HCEC 1CT (cell line): Measurements from ENCODE around the gene STOX2.
"Not testable (repeated sequence)": the region's sequence is repeated elsewhere in the genome, so short reads cannot be mapped to it uniquely, and the experiment has no call there.

ENCODE experiments used
- DNase-seq: peaks from one replicate; pipeline ENCODE4 v3.0.0-alpha.2; 2017

STOX2 gene

DNA sequence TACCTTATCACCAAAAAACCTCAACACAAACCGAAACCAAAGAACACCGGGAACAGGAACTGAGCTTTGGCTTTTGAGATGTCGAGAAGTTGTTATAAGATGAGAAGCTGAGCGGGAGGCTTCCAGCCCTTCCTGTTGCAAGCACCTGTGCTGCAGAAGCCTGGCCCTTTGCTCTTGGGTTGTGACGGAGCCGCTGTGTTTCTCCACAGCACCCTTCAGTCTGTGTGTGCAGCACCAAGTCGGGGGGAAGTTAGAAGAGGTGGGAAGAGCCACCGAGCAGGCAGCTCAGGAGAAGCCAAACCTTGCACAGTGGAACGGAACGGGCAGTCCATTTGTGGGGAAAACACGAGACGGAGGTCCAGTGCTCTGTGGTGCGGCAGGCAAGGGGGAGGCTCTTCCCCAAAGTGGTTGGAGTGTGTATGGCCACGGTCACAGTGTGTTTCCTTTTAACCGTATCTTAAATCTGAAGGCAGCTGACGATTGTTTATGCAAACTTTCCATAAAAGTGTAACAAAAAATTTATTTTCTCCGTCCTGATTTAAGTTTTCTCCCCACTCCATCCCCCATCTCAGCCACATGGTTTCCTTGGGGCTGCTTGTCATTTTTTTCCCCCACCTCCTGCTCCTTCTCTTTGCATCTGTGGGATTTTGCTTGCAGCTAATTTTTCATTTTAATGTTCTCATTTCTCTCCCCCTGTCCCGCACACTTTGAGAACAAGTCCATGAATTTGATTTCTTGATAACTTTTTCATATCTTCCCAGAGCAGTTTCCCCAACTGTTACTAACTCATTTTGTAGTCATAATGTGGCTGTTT, 123.7 kb downstream of the STOX2 start:
- no peak for DNase-seq

DNA sequence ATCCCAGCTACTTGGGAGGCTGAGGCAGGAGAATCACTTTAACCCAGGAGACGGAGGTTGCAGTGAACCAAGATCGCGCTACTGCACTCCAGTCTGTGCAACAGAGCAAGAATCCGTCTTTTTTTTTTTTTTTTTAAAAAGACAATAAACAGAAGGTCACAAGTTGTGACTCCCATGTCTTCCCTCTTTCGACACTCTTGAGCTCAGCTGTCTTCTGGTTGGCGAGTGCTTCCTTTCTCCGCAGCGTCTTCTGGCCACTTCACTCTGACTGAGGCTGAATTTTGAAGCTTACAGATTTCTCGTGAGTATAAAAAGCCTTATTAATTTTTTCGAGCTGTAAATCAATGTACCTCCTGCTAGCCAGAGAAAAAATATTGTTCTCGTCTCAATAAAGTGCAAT, 124.9 kb downstream of the STOX2 start:
- DNase-seq, result no peak

DNA sequence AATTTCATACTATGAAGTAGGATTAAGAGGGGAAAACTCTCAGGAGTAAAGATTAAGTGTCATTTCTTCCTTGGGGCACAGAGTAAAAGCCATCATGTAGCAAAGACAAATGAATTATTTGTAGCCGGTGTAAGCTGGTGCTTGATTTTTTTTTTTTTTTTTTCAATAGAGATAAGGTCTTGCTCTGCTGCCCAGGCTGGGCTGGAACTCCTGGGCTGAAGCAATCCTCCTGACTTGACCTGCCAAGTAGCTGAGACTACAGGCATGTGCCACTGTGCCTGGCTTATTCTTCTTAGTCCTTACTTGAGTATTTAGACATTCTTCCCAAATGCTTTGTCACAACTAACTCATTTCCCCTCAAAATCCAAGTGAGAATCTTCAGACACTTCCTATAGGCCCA, 125.7 kb downstream of the STOX2 start:
- no peak for DNase-seq

- no peak for DNase-seq
Measured at GRCh38 chr4:184032091-184032490, 127.0 kb downstream of the STOX2 start.

DNA sequence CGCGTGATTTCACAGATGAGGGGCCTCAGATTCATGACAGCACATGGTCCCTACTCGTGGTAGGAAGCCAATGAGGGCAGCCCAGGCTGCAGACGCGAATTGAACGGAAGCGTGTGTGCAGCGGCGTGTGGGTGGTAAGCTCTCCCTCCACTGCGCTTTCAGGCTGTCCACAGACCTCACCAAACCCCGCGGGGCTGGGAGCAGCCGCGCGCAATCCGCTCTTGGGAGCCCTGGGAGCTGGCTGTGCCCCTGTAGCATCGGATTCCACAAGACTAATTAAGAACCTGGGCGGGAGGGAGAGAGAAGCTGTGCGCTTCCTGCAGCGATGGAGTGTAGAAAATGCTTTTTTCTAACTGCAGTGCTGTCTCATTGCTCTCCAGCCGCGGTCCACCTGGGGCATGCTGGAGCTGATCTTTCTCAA, 134.9 kb downstream of the STOX2 start:
- no peak for DNase-seq

- DNase-seq, result no peak
Measured at GRCh38 chr4:184041156-184041555, 136.0 kb downstream of the STOX2 start.

- DNase-seq, result no peak
Measured at GRCh38 chr4:184046148-184046547, 141.0 kb downstream of the STOX2 start.

DNA sequence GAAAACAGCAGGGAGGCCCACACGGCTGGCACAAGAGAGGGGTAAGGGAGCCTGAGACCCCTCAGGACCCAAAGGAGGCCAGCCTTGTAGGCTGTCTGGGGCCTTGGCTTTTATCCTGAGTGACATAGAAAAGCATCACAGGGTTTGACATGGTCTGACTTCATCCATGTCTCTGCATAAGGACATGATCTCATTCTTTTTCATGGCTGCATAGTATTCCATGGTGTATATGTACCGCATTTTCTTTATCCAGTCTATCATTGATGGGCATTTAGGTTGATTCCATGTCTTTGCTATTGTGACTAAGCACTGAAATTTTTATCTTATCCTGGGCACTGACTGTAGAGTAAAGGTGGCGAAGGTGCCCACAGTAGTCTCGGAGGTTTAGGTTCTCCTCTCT, 146.2 kb downstream of the STOX2 start:
- not testable (repeated sequence) for DNase-seq

DNA sequence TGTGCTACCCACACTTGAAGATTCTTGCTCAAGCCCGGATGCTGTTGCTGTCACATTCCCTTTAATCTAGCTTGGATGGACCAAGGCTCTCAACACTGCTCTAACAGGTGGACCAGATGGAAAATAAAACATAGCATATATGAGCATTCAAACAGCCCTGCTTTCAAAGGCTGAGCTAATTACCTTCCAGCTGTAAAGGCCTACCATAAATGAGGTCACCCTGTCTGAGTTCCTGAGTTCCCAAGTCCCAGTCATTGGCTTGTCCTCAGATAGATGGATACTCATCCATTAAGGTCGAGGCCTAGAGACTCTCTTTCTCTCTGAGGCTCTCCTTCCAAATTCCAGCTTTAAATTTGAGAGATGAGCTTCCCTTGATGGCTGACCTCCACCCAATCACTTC, 147.5 kb downstream of the STOX2 start:
- no peak for DNase-seq

GRCh38 chr4:184053434-184053833, 148.3 kb downstream of the STOX2 start:
- DNase-seq, result no peak

GRCh38 chr4:184056877-184057276, 151.8 kb downstream of the STOX2 start:
- no peak for DNase-seq

GRCh38 chr4:184058026-184058425, 152.9 kb downstream of the STOX2 start:
- DNase-seq, result no peak

GRCh38 chr4:184059099-184059498, 154.0 kb downstream of the STOX2 start:
- DNase-seq, result no peak

DNA sequence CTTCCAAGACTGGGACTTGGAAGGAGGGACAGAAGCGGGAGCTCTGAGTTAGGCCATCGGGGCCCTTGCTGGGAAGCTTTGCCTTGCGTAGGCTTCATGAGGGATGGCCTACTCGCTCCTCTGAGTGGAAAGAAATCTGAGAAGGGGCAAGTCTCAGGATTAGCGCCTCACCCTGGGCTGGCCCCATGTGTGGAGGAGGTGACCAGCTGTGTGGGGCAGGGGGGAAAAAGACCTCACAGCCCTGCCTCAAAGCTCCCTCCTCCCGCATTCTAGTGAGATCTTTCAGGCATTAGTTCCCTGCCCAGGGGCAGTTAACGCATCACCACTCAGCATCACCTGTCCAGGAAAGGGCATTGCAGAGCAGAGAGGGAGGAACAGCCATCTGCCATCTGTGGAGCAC, 156.5 kb downstream of the STOX2 start:
- DNase-seq, result no peak

DNA sequence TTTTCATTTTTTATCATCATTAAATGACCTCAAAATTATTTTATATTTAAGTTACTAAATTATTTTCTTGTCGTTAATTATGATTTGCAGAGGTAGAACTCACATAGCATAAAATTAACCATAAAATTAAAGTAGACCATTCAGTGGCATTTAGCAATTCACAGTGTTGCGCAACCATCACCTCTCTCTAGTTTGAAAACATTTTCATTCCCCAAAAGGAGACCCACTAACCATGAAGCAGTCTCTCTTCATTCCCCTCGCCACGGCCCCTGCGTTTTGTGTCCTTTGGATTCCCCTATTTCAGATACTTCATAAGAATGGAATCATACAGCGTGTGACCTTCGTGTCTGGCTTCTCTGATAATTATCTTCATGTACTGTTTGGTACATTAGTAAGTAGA, 157.7 kb downstream of the STOX2 start:
- DNase-seq, result no peak

DNA sequence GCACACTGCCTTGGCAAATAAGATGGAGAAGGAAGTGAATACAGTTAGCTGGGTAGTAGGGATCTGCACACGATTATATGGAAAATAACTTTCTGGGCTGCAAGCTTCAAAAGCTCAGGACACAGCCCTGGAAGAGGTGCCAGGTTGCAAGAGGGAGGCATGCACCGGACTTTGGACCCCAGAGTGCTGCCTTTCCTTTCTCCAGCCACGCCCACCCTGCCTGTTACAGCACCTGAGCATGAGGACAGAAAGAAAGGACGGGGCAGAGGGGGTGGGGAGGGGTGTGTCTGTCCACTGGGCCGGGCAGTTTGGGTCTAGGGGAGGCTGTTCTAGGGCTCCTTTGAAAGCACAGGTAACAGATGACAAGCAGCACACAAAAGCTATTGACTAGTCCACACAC, 159.8 kb downstream of the STOX2 start:
- no peak for DNase-seq

- DNase-seq, result no peak
Measured at GRCh38 chr4:184066584-184067300, 161.6 kb downstream of the STOX2 start.

DNA sequence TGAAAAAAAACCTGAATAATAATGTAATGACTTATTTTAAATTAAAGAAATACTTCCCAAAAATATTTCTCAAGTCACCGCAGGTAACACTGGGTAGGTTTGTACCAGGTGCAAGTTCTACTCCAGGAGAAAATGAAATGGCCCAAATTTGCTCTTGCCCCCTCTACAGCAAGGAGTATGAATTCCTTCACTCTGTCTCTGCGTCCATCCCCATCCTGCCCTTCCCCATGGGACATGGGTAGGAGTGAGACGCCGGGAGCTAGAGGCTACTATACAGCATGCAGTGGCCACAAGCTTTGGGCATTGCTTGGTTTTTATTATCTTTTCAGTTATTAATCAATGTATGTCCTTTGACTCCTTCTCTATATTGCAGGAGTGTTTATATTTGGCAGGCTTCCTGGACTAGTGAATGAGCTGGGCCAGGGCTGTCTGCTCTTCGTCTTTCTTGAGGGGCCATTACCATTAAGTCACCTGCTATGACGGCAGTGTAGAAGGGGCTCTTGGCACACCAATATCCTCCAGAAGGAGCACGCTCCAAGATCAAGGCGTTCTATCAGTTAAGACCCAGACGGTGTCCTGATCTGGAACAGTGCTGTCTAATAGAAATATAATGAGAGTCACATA, 162.9 kb downstream of the STOX2 start:
- no peak for DNase-seq
